Measurements from ENCODE around the gene AKR1D1.

- TF ChIP-seq CTCF (IDR thresholded peaks at IDR 0.05; ENCODE audit: borderline replicate concordance, extremely low read depth, low read length, poor library complexity, severe bottlenecking) (no peak), EZH2 (IDR thresholded peaks at IDR 0.05; ENCODE audit: borderline replicate concordance, low read depth, low read length, severe bottlenecking) (no peak)
Measured at GRCh38 chr7:138086563-138087270, 10.5 kb downstream of the AKR1D1 start.

Data from DND-41 (cell line).